MM.1S (cell line): Measurements from ENCODE around the gene SPATA18.

Experiments
- DNase-seq: peaks from one replicate; pipeline ENCODE4 v3.0.0-alpha.2; 2015
- H2AFZ ChIP-seq: fragments of 300-600 bp; sonication (generic); 2 replicates; pipeline ENCODE4 v1.6.0; 2016; ENCODE audit warnings: antibody characterized with exemption, low read length
- H3F3A ChIP-seq: fragments of 300-600 bp; sonication (generic); 2 replicates; pipeline ENCODE4 v1.6.1; 2016; ENCODE audit warnings: mild to moderate bottlenecking, antibody characterized with exemption, low read length, moderate library complexity, mixed read lengths; ENCODE audit not compliant: insufficient read depth
- H3K27ac ChIP-seq: fragments of 300-600 bp; sonication (generic); 2 replicates; pipeline ENCODE4 v1.5.1; 2016; ENCODE audit warnings: mild to moderate bottlenecking, low read length
- H3K27me3 ChIP-seq: fragments of 300-600 bp; sonication (generic); replicated peaks from 2 replicates; pipeline ENCODE4 v1.6.0; 2016; ENCODE audit warnings: low read length; ENCODE audit not compliant: insufficient read depth
- H3K36me3 ChIP-seq: fragments of 300-600 bp; sonication (generic); replicated peaks from 2 replicates; pipeline ENCODE4 v1.6.1; 2016; ENCODE audit warnings: mild to moderate bottlenecking, low read length, mixed read lengths; ENCODE audit not compliant: insufficient read depth
- H3K4me1 ChIP-seq: fragments of 300-600 bp; sonication (generic); 2 replicates; pipeline ENCODE4 v1.6.1; 2016; ENCODE audit warnings: low read length, mixed read lengths
- H3K4me2 ChIP-seq: fragments of 300-600 bp; sonication (generic); 2 replicates; pipeline ENCODE4 v1.6.0; 2016; ENCODE audit warnings: low read depth, low read length
- H3K4me3 ChIP-seq: fragments of 300-600 bp; sonication (generic); 2 replicates; pipeline ENCODE4 v1.5.1; 2016; ENCODE audit warnings: low read length, mixed read lengths
- H3K79me2 ChIP-seq: fragments of 300-600 bp; sonication (generic); 2 replicates; pipeline ENCODE4 v1.6.1; 2016; ENCODE audit warnings: mixed run types, low read length, mixed read lengths
- H3K9ac ChIP-seq: fragments of 300-600 bp; sonication (generic); 2 replicates; pipeline ENCODE4 v1.6.1; 2016; ENCODE audit warnings: low read length, mixed read lengths
- H3K9me2 ChIP-seq: fragments of 300-600 bp; sonication (generic); replicated peaks from 2 replicates; pipeline ENCODE4 v1.6.1; 2016; ENCODE audit warnings: mild to moderate bottlenecking, low read length, mixed read lengths; ENCODE audit not compliant: insufficient read depth
- H3K9me3 ChIP-seq: fragments of 300-600 bp; sonication (generic); replicated peaks from 2 replicates; pipeline ENCODE4 v1.6.1; 2016; ENCODE audit warnings: mild to moderate bottlenecking, low read length, mixed read lengths; ENCODE audit not compliant: insufficient read depth
- H4K20me1 ChIP-seq: fragments of 300-600 bp; sonication (generic); 2 replicates; pipeline ENCODE4 v1.6.1; 2016; ENCODE audit warnings: mild to moderate bottlenecking, low read length, moderate library complexity, mixed read lengths; ENCODE audit not compliant: insufficient read depth
- CTCF ChIP-seq: fragments of 300-600 bp; sonication (generic); IDR thresholded peaks from 2 replicates; pipeline ENCODE4 v1.5.1; 2016; ENCODE audit warnings: antibody characterized with exemption, low read length, mixed read lengths
- EZH2 ChIP-seq: fragments of 300-600 bp; sonication (generic); optimal IDR thresholded peaks from 2 replicates; pipeline ENCODE3; 2017; ENCODE audit warnings: low read depth, mild to moderate bottlenecking, antibody characterized with exemption, low read length, mixed read lengths
- EZH2phosphoT487 ChIP-seq: fragments of 300-600 bp; sonication (generic); IDR thresholded peaks from 2 replicates; pipeline ENCODE4 v1.6.1; 2018; ENCODE audit warnings: antibody characterized with exemption, low read length

The SPATA18 gene

GRCh38 chr4:52103319-52103718 lies 52.2 kb downstream of the SPATA18 start:
- H3F3A ChIP-seq, result no peaks in the 10 kb centered on the region
- TF ChIP-seq EZH2 (no peak), EZH2phosphoT487 (no peak), CTCF (no peak)
- H3K9me3 ChIP-seq, result no peaks in the 10 kb centered on the region
- H3K27me3 ChIP-seq, result no peaks in the 10 kb centered on the region
- H3K4me3 ChIP-seq, result no peak overlapping the region
- H2AFZ ChIP-seq, result no peak overlapping the region
- H3K79me2 ChIP-seq, result no peaks in the 10 kb centered on the region
- H4K20me1 ChIP-seq, result no peaks in the 10 kb centered on the region
- H3K4me1 ChIP-seq, result peaks cover 17% of the 10 kb centered on the region
- no peak overlapping the region for H3K9ac ChIP-seq
- DNase-seq, result no peak
- no peak overlapping the region for H3K4me2 ChIP-seq
- H3K27ac ChIP-seq, result no peak overlapping the region
- H3K9me2 ChIP-seq, result no peaks in the 10 kb centered on the region
- H3K36me3 ChIP-seq, result no peaks in the 10 kb centered on the region

GRCh38 chr4:52105276-52105675 lies 54.2 kb downstream of the SPATA18 start:
- no peaks in the 10 kb centered on the region for H3K9me2 ChIP-seq
- H3K4me2 ChIP-seq, result no peak overlapping the region
- no peak overlapping the region for H3K9ac ChIP-seq
- H2AFZ ChIP-seq, result no peak overlapping the region
- H3K9me3 ChIP-seq, result no peaks in the 10 kb centered on the region
- TF ChIP-seq CTCF (no peak), EZH2 (no peak), EZH2phosphoT487 (no peak)
- H4K20me1 ChIP-seq, result no peaks in the 10 kb centered on the region
- no peak for DNase-seq
- H3F3A ChIP-seq, result no peaks in the 10 kb centered on the region
- no peak overlapping the region for H3K27ac ChIP-seq
- peaks cover 7% of the 10 kb centered on the region for H3K4me1 ChIP-seq
- no peak overlapping the region for H3K4me3 ChIP-seq
- H3K79me2 ChIP-seq, result no peaks in the 10 kb centered on the region
- no peaks in the 10 kb centered on the region for H3K36me3 ChIP-seq
- H3K27me3 ChIP-seq, result no peaks in the 10 kb centered on the region

- H2AFZ ChIP-seq, result no peak overlapping the region
- no peaks in the 10 kb centered on the region for H3F3A ChIP-seq
These were observed 55.1 kb downstream of the SPATA18 start for GRCh38 chr4:52106191-52106590.

More at GRCh38 chr4:52106191-52106590, 55.1 kb downstream of the SPATA18 start:
- H3K4me1 ChIP-seq, result no peaks in the 10 kb centered on the region
- no peaks in the 10 kb centered on the region for H3K9me2 ChIP-seq
- no peak overlapping the region for H3K4me2 ChIP-seq
- H3K79me2 ChIP-seq, result no peaks in the 10 kb centered on the region
- H3K9me3 ChIP-seq, result no peaks in the 10 kb centered on the region
- H3K36me3 ChIP-seq, result no peaks in the 10 kb centered on the region
- no peak overlapping the region for H3K9ac ChIP-seq
- H3K27me3 ChIP-seq, result no peaks in the 10 kb centered on the region
- no peaks in the 10 kb centered on the region for H4K20me1 ChIP-seq
- no peak overlapping the region for H3K4me3 ChIP-seq
- H3K27ac ChIP-seq, result no peak overlapping the region
- TF ChIP-seq CTCF, result no peak
- no peak for TF ChIP-seq EZH2
- TF ChIP-seq EZH2phosphoT487, result no peak
- no peak for DNase-seq
